Psoas muscle (tissue), 8 donors: ENCODE measurements around the gene TBRG4. TPM values are rescaled to one million over a fixed set of nuclear protein-coding genes. Genes with fewer than 3 reads are reported as not detected.

Experiments
- ATAC-seq, 4 donors: fragments of 200-7000 bp; cut with Tn5 transposase; one replicate each; pipeline ENCODE4 v1.9.1; 2020; ENCODE audit warnings: moderate library complexity in 3 of 4, mild to moderate bottlenecking in 2 of 4
- DNase-seq, 2 donors: peaks; one replicate each; pipeline ENCODE4 v3.0.0-alpha.2; 2020
- H3K27ac ChIP-seq: fragments of 200-600 bp; one replicate; pipeline ENCODE4 v1.8.0; 2022
- H3K27me3 ChIP-seq, 3 donors: fragments of 200-600 bp in 1 of 3; one replicate each; pipeline versions ENCODE4 v1.6.1 to v1.8.0; 2013 to 2022; ENCODE audit warnings: low read length in 2 of 3, mild to moderate bottlenecking in 2 of 3, moderate library complexity in 1 of 3; ENCODE audit not compliant: insufficient read depth in 3 of 3
- H3K36me3 ChIP-seq, 2 donors: fragments of 200-600 bp in 1 of 2; one replicate each; pipeline versions ENCODE4 v1.6.1 to v1.8.0; 2013 to 2022; ENCODE audit warnings: low read depth in 1 of 2, mild to moderate bottlenecking in 1 of 2, moderate library complexity in 1 of 2; ENCODE audit not compliant: insufficient read depth in 1 of 2
- H3K4me1 ChIP-seq: fragments of 200-600 bp; one replicate; pipeline ENCODE4 v1.8.0; 2022
- H3K4me3 ChIP-seq: fragments of 200-600 bp; one replicate; pipeline ENCODE4 v1.8.0; 2022; ENCODE audit warnings: mild to moderate bottlenecking
- H3K9me3 ChIP-seq: fragments of 200-600 bp; one replicate; pipeline ENCODE4 v1.8.0; 2022
- CTCF ChIP-seq: fragments of 200-600 bp; IDR thresholded peaks from one replicate; pipeline ENCODE4 v1.8.0; 2022; ENCODE audit warnings: antibody characterized with exemption
- WGBS, 3 donors: extraction: QIAGEN DNeasy Blood & Tissue Kit; methylation state at CpG; one replicate each; pipeline versions ENCODE4 v1.1.6 to v1.1.7; 2013; 5-methylcytosine and 5-hydroxymethylcytosine counted together
- intact Hi-C, 2 donors: fragments of 100-400 bp; cut with DNase I; formaldehyde crosslinking; loops; one replicate each; pipeline versions ENCODE4 v1.11.0 to v1.14.2; 2022
- polyA plus RNA-seq, 3 donors: library from polyadenylated mRNA; stranded (reverse); fragments of 200-250 nt; gene quantifications; one replicate each; pipeline ENCODE4 v1.2.3, GENCODE V29; 2013
- total RNA-seq, 4 donors: library from RNA; stranded (reverse); fragmentation: NEBNext Ultra II Directional in 2 of 4; extraction: Animal tissue kit (Norgen Biotek cat#: 25700) in 2 of 4; gene quantifications; one replicate each; pipeline versions ENCODE4 v1.2.1 to v1.2.4, GENCODE V29; 2021 to 2023
- donor health status: healthy with polysubstance abuse.
- donor health status: DM: no; HTN: no; CAD: no; lungs with moderate emphysema.
- donor health status: Bipolar disorder and iron deficiency.
- donor health status: healthy.
- donor health status: DM: yes; HTN: yes; CAD: no.
- donor health status: DM: no; HTN: no; CAD: no.
- donor health status: DM: no; HTN: no; CAD: no.
- donor health status: DM: yes; HTN: yes; CAD: no.

Gene TBRG4
- total and polyA plus RNA-seq, 7 donors, result 70.9 to 195 (median 91.6) TPM

- H3K36me3 ChIP-seq, result peaks cover 3 to 22% of the 10 kb centered on the region in 2 donors
- intact Hi-C loops, result no loop called here
- no peak for DNase-seq
These were observed 50.1 kb downstream of the TBRG4 start for GRCh38 chr7:45061352-45061751.

GRCh38 chr7:45060295-45060694 lies 51.2 kb downstream of the TBRG4 start:
- Histone ChIP-seq H3K4me1 (no peaks in the 10 kb centered on the region), H3K4me3 (no peak overlapping the region), H3K27me3 (no peaks in the 10 kb centered on the region), H3K27ac (no peak overlapping the region), H3K36me3 (peaks cover 3 to 17% of the 10 kb centered on the region in 2 donors), H3K9me3 (no peaks in the 10 kb centered on the region)
- no peak for TF ChIP-seq CTCF
- no peak for ATAC-seq
- WGBS, 3 donors, result 96 to 97% (median 96%) methylated on average over 3 of the region's 3 CpGs
- no peak for DNase-seq
- intact Hi-C loops, result no loop called here

More at GRCh38 chr7:45061352-45061751, 50.1 kb downstream of the TBRG4 start:
- WGBS, 3 donors, result 98 to 100% (median 100%) methylated on average over 2 of the region's 2 CpGs
- Histone ChIP-seq H3K9me3 (no peaks in the 10 kb centered on the region), H3K27ac (no peak overlapping the region), H3K4me3 (no peak overlapping the region), H3K27me3 (no peaks in the 10 kb centered on the region), H3K4me1 (no peaks in the 10 kb centered on the region)
- no peak for ATAC-seq
- TF ChIP-seq CTCF, result no peak

- H3K4me1 ChIP-seq, result no peaks in the 10 kb centered on the region
- H3K27me3 ChIP-seq, result no peaks in the 10 kb centered on the region
- no peak overlapping the region for H3K27ac ChIP-seq
- H3K9me3 ChIP-seq, result no peaks in the 10 kb centered on the region
- ATAC-seq (no peak), DNase-seq (no peak)
- no peak for TF ChIP-seq CTCF
- H3K4me3 ChIP-seq, result no peak overlapping the region
- intact Hi-C loops, result no loop called here
- WGBS, 3 donors, result 92 to 97% (median 97%) methylated on average over 5 of the region's 5 CpGs
- H3K36me3 ChIP-seq, result peaks cover 0 to 4% of the 10 kb centered on the region in 2 donors
These were observed 53.6 kb downstream of the TBRG4 start for GRCh38 chr7:45057878-45058277.

GRCh38 chr7:45055594-45056219 lies 55.8 kb downstream of the TBRG4 start:
- ATAC-seq (no peak), DNase-seq (no peak)
- TF ChIP-seq CTCF, result no peak
- H3K36me3 ChIP-seq, result peaks cover 0 to 10% of the 10 kb centered on the region in 2 donors
- no peaks in the 10 kb centered on the region for H3K4me1 ChIP-seq
- WGBS, 3 donors, result 98% methylated on average over 5 of the region's 5 CpGs
- H3K4me3 ChIP-seq, result no peak overlapping the region
- no peaks in the 10 kb centered on the region for H3K9me3 ChIP-seq
- H3K27me3 ChIP-seq, result no peaks in the 10 kb centered on the region
- no peak overlapping the region for H3K27ac ChIP-seq
- intact Hi-C loops, result no loop called here

- Histone ChIP-seq H3K36me3 (peaks cover 0 to 17% of the 10 kb centered on the region in 2 donors), H3K4me1 (no peaks in the 10 kb centered on the region), H3K27me3 (no peaks in the 10 kb centered on the region), H3K9me3 (no peaks in the 10 kb centered on the region), H3K27ac (no peak overlapping the region), H3K4me3 (no peak overlapping the region)
- 91 to 93% (median 92%) methylated on average over 5 of the region's 5 CpGs for WGBS, 3 donors
- ATAC-seq (no peak), DNase-seq (no peak)
- intact Hi-C loops, result no loop called here
- TF ChIP-seq CTCF, result no peak
These were observed 56.5 kb downstream of the TBRG4 start for GRCh38 chr7:45055016-45055415.
